ENCODE data around the gene SRP68.
A peak's percentile ranks its signal among the peaks of the same experiment; 100 is the strongest.
"Not testable (repeated sequence)": the region's sequence is repeated elsewhere in the genome, so short reads cannot be mapped to it uniquely, and the experiment has no call there.

The SRP68 gene

DNA sequence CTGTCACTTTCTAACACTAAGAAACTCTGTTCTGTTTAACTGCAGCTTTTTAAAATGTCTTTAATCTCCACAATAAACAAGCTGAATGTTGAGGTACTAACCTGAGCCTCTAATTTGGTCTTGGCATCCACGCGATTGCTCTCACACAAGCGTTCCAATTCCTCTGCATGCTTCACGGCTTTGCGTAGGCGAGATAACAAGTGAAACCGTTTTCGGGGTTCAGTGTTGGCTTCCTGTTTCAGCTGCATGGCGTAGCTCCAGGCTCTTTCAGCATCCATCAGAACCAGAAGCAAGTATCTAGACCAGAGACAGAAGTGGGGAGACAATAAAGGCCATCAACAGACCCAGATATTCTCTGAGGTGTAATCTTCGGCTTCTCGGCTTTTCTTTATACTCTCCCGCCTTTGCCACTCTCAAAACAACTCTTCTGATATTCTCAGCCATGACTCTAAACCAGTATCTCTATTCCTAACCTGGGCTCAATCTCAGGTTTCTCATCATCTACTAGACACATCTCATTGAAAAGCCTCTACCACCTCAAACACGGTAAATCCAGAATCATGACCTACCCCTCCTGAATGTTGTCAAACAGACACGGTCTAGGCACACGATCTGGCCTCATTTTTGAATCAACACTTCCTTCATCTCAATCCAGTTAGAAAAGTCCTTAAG lies 8.3 kb downstream of the SRP68 start:
- Histone ChIP-seq H3K9me3 (ENCODE audit: control insufficient read depth, insufficient read depth, low read depth, low read length) (no peaks in the 10 kb centered on the region), H3K4me1 (ENCODE audit: control insufficient read depth, insufficient read depth, low read length) (no peaks in the 10 kb centered on the region), H3K4me3 (ENCODE audit: low read depth, low read length) (no peak overlapping the region), H3K27ac (ENCODE audit: extremely low read depth, low read depth, low read length) (no peak overlapping the region), H3K36me3 (ENCODE audit: control insufficient read depth in 2 of 2, insufficient read depth in 1 of 2, low read length in 2 of 2) (peaks cover 91 to 94% of the 10 kb centered on the region in 2 experiments)
- CTCF ChIA-PET: interaction anchor here (0.7 to 3.7 kb wide), 8 partner anchors 13 to 726 kb away, joined by 3 to 20 read pairs (median 6); partner anchors contain the start of gene CDK3
- POLR2A ChIA-PET: interaction anchor here (0.7 to 1.5 kb wide), 4 partner anchors 8 to 201 kb away, joined by 4 to 15 read pairs (median 5); partner anchors contain the start of genes SRP68 and UBALD2
- peak; percentile 63 for TF ChIP-seq PRDM1 (tag by site-specific recombination; IDR thresholded peaks at IDR 0.05)
- no peak for TF ChIP-seq KLF9 (tag by site-specific recombination; IDR thresholded peaks at IDR 0.05; ENCODE audit: low read depth)

DNA sequence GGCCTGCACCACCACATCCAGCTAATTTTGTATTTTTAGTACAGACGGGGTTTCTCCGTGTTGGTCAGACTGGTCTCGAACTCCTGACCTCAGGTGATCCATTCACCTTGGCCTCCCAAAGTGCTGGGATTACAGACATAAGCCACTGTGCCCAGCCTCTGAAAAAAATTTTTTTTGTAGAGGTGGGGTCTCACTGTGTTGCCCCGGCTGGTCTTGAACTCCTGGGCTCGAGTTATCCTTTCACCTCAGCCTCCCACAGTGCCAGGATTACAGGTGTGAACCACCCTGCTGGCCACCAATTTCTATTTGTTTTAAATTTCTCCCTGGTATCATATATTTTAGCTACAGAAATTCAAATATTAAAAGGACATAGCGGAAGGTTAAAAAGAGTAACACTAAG lies 14.1 kb downstream of the SRP68 start:
- not testable (repeated sequence) for H3K4me3 ChIP-seq (ENCODE audit: low read depth, low read length); H3K4me1 ChIP-seq (ENCODE audit: control insufficient read depth, insufficient read depth, low read length); H3K9me3 ChIP-seq (ENCODE audit: control insufficient read depth, insufficient read depth, low read depth, low read length); H3K27ac ChIP-seq (ENCODE audit: extremely low read depth, low read depth, low read length)
- peaks cover 79 to 90% of the 10 kb centered on the region in 2 experiments for H3K36me3 ChIP-seq (ENCODE audit: control insufficient read depth in 2 of 2, insufficient read depth in 1 of 2, low read length in 2 of 2)
- TF ChIP-seq ZNF121 (tag by site-specific recombination; IDR thresholded peaks at IDR 0.05): 0 out of 2 replicates have a peak, but pooled peaks have one; percentile 67
- CTCF ChIA-PET: interaction anchor here (0.6 to 7.1 kb wide), 10 partner anchors 17 to 240 kb away, joined by 3 to 58 read pairs (median 3); no protein-coding TSS in a partner anchor
- POLR2A ChIA-PET: interaction anchor here (0.6 to 1.7 kb wide), 2 partner anchors 23 to 28 kb away, joined by 4 to 9 read pairs; no protein-coding TSS in a partner anchor

DNA sequence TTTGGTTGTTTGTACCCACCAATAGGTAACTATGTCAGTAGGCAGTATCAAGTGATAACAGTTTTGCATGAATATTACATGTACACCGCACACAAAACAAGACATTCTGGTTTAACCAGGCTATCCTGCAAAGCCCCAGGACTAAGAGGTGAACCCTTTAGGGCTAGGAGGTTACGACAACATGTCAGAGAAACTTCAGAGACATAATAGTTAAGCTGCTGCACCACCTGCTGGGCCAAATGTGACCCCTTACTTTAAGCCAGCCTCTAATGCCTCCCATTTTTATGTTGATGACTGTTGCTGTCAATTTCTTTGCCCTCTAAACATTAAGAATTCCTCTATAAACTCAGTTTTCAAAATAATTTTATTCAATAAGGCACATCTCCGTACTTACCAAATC lies 15.4 kb downstream of the SRP68 start:
- Histone ChIP-seq H3K27ac (ENCODE audit: extremely low read depth, low read depth, low read length) (no peak overlapping the region), H3K36me3 (ENCODE audit: control insufficient read depth in 2 of 2, insufficient read depth in 1 of 2, low read length in 2 of 2) (peaks cover 76 to 90% of the 10 kb centered on the region in 2 experiments), H3K9me3 (ENCODE audit: control insufficient read depth, insufficient read depth, low read depth, low read length) (no peaks in the 10 kb centered on the region), H3K4me1 (ENCODE audit: control insufficient read depth, insufficient read depth, low read length) (peaks cover 5% of the 10 kb centered on the region), H3K4me3 (ENCODE audit: low read depth, low read length) (no peak overlapping the region)
- TF ChIP-seq OVOL3 (tag by site-specific recombination; IDR thresholded peaks at IDR 0.05) (no peak), ZBTB6 (tag by site-specific recombination; IDR thresholded peaks at IDR 0.05) (no peak), ZEB2 (tag by site-specific recombination; IDR thresholded peaks at IDR 0.05) (no peak), KLF8 (tag by site-specific recombination; IDR thresholded peaks at IDR 0.05) (no peak), KLF9 (tag by site-specific recombination; IDR thresholded peaks at IDR 0.05; ENCODE audit: low read depth) (no peak)
- ChIA-PET CTCF (interaction anchor here (0.6 to 7.1 kb wide), 5 partner anchors 16 to 223 kb away, joined by 3 to 58 read pairs (median 3); no protein-coding TSS in a partner anchor), POLR2A (interaction anchor here (0.6 to 1.7 kb wide), 2 partner anchors 11 to 27 kb away, joined by 4 read pairs; no protein-coding TSS in a partner anchor)

GRCh38 chr17:76054112-76054476 lies 18.2 kb downstream of the SRP68 start:
- H3K36me3 ChIP-seq (ENCODE audit: control insufficient read depth in 2 of 2, insufficient read depth in 1 of 2, low read length in 2 of 2): peaks cover 68 to 93% of the 10 kb centered on the region in 2 experiments
- H3K4me3 ChIP-seq (ENCODE audit: low read depth, low read length): no peak overlapping the region
- H3K4me1 ChIP-seq (ENCODE audit: control insufficient read depth, insufficient read depth, low read length): peaks cover 5% of the 10 kb centered on the region
- CTCF ChIA-PET: interaction anchor here (0.6 to 7.1 kb wide), 2 partner anchors 30 to 40 kb away, joined by 4 to 58 read pairs; no protein-coding TSS in a partner anchor
- H3K9me3 ChIP-seq (ENCODE audit: control insufficient read depth, insufficient read depth, low read depth, low read length): no peaks in the 10 kb centered on the region
- POLR2A ChIA-PET: interaction anchor here (1.0 to 1.4 kb wide), 2 partner anchors 12 to 25 kb away, joined by 4 to 5 read pairs; no protein-coding TSS in a partner anchor
- H3K27ac ChIP-seq (ENCODE audit: extremely low read depth, low read depth, low read length): no peak overlapping the region; the same call in 1 of the 2 replicates
- TF ChIP-seq KLF1 (tag by site-specific recombination; IDR thresholded peaks at IDR 0.05) (0 out of 2 replicates have a peak, but pooled peaks have one; percentile 37), ZNF391 (tag by site-specific recombination; IDR thresholded peaks at IDR 0.05; ENCODE audit: borderline replicate concordance, low read depth) (no peak)

GRCh38 chr17:76053246-76054111 lies 18.8 kb downstream of the SRP68 start:
- no peak overlapping the region for H3K4me3 ChIP-seq (ENCODE audit: low read depth, low read length)
- H3K27ac ChIP-seq (ENCODE audit: extremely low read depth, low read depth, low read length): no peak overlapping the region; the same call in 1 of the 2 replicates
- peaks cover 65 to 93% of the 10 kb centered on the region in 2 experiments for H3K36me3 ChIP-seq (ENCODE audit: control insufficient read depth in 2 of 2, insufficient read depth in 1 of 2, low read length in 2 of 2)
- H3K4me1 ChIP-seq (ENCODE audit: control insufficient read depth, insufficient read depth, low read length): peaks cover 5% of the 10 kb centered on the region
- H3K9me3 ChIP-seq (ENCODE audit: control insufficient read depth, insufficient read depth, low read depth, low read length): no peaks in the 10 kb centered on the region
- POLR2A ChIA-PET: interaction anchor here (0.6 to 2.3 kb wide), 5 partner anchors 11 to 686 kb away, joined by 3 to 5 read pairs (median 5); partner anchors contain the start of gene SRP68
- CTCF ChIA-PET: interaction anchor here (7.1 kb wide), 1 partner anchor 40 kb away, joined by 58 read pairs; no protein-coding TSS in a partner anchor
- TF ChIP-seq REST (tag by site-specific recombination; IDR thresholded peaks at IDR 0.05) (no peak), ZFP41 (tag by site-specific recombination; IDR thresholded peaks at IDR 0.05; ENCODE audit: borderline replicate concordance) (no peak), EGR2 (tag by site-specific recombination; IDR thresholded peaks at IDR 0.05; ENCODE audit: low read depth) (peak; percentile 30; the same call in 1 of the 2 replicates), ZNF394 (tag by site-specific recombination; IDR thresholded peaks at IDR 0.05; ENCODE audit: borderline replicate concordance) (peak; percentile 72), ZFP69B (tag by site-specific recombination; IDR thresholded peaks at IDR 0.05) (no peak)

Measured in HEK293 (cell line).